ENCODE measurements around the gene ECM1. TPM values are rescaled to one million over a fixed set of nuclear protein-coding genes. Genes with fewer than 3 reads are reported as not detected.

ECM1 gene
- total and polyA plus RNA-seq, 2 experiments from 2014 or later: 0.74 to 1.1 TPM

GRCh38 chr1:150557065-150557600 is 49.2 kb downstream of the ECM1 start:
- H2AFZ ChIP-seq: no peak overlapping the region
- H3F3A ChIP-seq (replicated peaks; ENCODE audit: low read depth): peaks cover 4% of the 10 kb centered on the region
- Mint-ChIP-seq H3K4me3 (no peak overlapping the region), H3K36me3 (ENCODE audit: low read depth) (no peaks in the 10 kb centered on the region), H3K4me1 (peaks cover 29% of the 10 kb centered on the region), H3K27ac (no peak overlapping the region), H3K27me3 (ENCODE audit: insufficient read depth, low read depth, poor library complexity) (peaks cover 15% of the 10 kb centered on the region), H3K9me3 (no peaks in the 10 kb centered on the region)
- ATAC-seq (no peak), DNase-seq (ENCODE audit: low spot score) (no peak)
- H3K4me1 ChIP-seq (ENCODE audit: insufficient read depth): peaks cover 18% of the 10 kb centered on the region; the same call in 1 of the 2 replicates
- H3K4me3 ChIP-seq: no peak overlapping the region
- H3K4me2 ChIP-seq: no peak overlapping the region
- H3K27ac ChIP-seq (ENCODE audit: low read depth): no peak overlapping the region
- H3K36me3 ChIP-seq (ENCODE audit: insufficient read depth): no peaks in the 10 kb centered on the region
- H3K27me3 ChIP-seq (ENCODE audit: insufficient read depth): no peaks in the 10 kb centered on the region
- H4K20me1 ChIP-seq (replicated peaks; ENCODE audit: insufficient read depth): no peaks in the 10 kb centered on the region
- H3K79me2 ChIP-seq (replicated peaks; ENCODE audit: insufficient read depth): no peaks in the 10 kb centered on the region
- TF ChIP-seq ETS1 (IDR thresholded peaks at IDR 0.05): no peak
- no peak for TF ChIP-seq CREB1 (CRISPR knock-in tag; IDR thresholded peaks at IDR 0.05; ENCODE audit: low read depth)
- no peak for TF ChIP-seq EZH2phosphoT487 (IDR thresholded peaks at IDR 0.05; ENCODE audit: unreplicated experiment)
- no peak for TF ChIP-seq EZH2 (IDR thresholded peaks at IDR 0.05; ENCODE audit: low read depth, unreplicated experiment)
- TF ChIP-seq ZNF331 (CRISPR knock-in tag; IDR thresholded peaks at IDR 0.05; ENCODE audit: low read depth): no peak
- TF ChIP-seq JUNB (IDR thresholded peaks at IDR 0.05; ENCODE audit: unreplicated experiment): no peak
- TF ChIP-seq STAT1 (IDR thresholded peaks at IDR 0.05; ENCODE audit: unreplicated experiment): no peak
- TF ChIP-seq POLR2AphosphoS5 (IDR thresholded peaks at IDR 0.05; ENCODE audit: low read depth): no peak
- no peak for TF ChIP-seq REST (IDR thresholded peaks at IDR 0.05; ENCODE audit: unreplicated experiment)
- no peak for TF ChIP-seq NANOG (IDR thresholded peaks at IDR 0.05; ENCODE audit: borderline replicate concordance)
- H3K9me2 ChIP-seq (ENCODE audit: insufficient read depth): no peaks in the 10 kb centered on the region

GRCh38 chr1:150557813-150558212 is 49.9 kb downstream of the ECM1 start:
- Histone ChIP-seq H3K4me1 (ENCODE audit: insufficient read depth) (peaks cover 17% of the 10 kb centered on the region), H3K27me3 (ENCODE audit: insufficient read depth) (no peaks in the 10 kb centered on the region), H4K20me1 (replicated peaks; ENCODE audit: insufficient read depth) (no peaks in the 10 kb centered on the region), H2AFZ (no peak overlapping the region), H3K4me3 (no peak overlapping the region), H3F3A (replicated peaks; ENCODE audit: low read depth) (peaks cover 4% of the 10 kb centered on the region), H3K9me2 (ENCODE audit: insufficient read depth) (no peaks in the 10 kb centered on the region), H3K36me3 (ENCODE audit: insufficient read depth) (no peaks in the 10 kb centered on the region), H3K79me2 (replicated peaks; ENCODE audit: insufficient read depth) (peaks cover under 1% of the 10 kb centered on the region), H3K27ac (ENCODE audit: low read depth) (no peak overlapping the region), H3K4me2 (no peak overlapping the region)
- DNase-seq (ENCODE audit: low spot score): no peak
- H3K4me3 Mint-ChIP-seq: no peak overlapping the region
- H3K36me3 Mint-ChIP-seq (ENCODE audit: low read depth): no peaks in the 10 kb centered on the region
- no peaks in the 10 kb centered on the region for H3K9me3 Mint-ChIP-seq
- H3K27ac Mint-ChIP-seq: no peak overlapping the region
- H3K4me1 Mint-ChIP-seq: peaks cover 29% of the 10 kb centered on the region
- peaks cover 20% of the 10 kb centered on the region for H3K27me3 Mint-ChIP-seq (ENCODE audit: insufficient read depth, low read depth, poor library complexity)
- ATAC-seq: no peak
- TF ChIP-seq JUNB (IDR thresholded peaks at IDR 0.05; ENCODE audit: unreplicated experiment) (no peak), CTCF (conservative IDR thresholded peaks at IDR 0.05; ENCODE audit: low read depth in 2 of 2) (no peak), POLR2AphosphoS5 (IDR thresholded peaks at IDR 0.05; ENCODE audit: low read depth) (no peak), CREB1 (CRISPR knock-in tag; IDR thresholded peaks at IDR 0.05; ENCODE audit: low read depth) (no peak), ZNF114 (CRISPR knock-in tag; IDR thresholded peaks at IDR 0.05) (no peak), ZNF331 (CRISPR knock-in tag; IDR thresholded peaks at IDR 0.05; ENCODE audit: low read depth) (no peak), REST (IDR thresholded peaks at IDR 0.05; ENCODE audit: unreplicated experiment) (no peak), EZH2phosphoT487 (IDR thresholded peaks at IDR 0.05; ENCODE audit: unreplicated experiment) (no peak), STAT1 (IDR thresholded peaks at IDR 0.05; ENCODE audit: unreplicated experiment) (no peak), NANOG (IDR thresholded peaks at IDR 0.05; ENCODE audit: borderline replicate concordance) (no peak), EZH2 (IDR thresholded peaks at IDR 0.05; ENCODE audit: low read depth, unreplicated experiment) (no peak)
